ENCODE results near the gene NACC2. TPM values are rescaled to one million over a fixed set of nuclear protein-coding genes. Genes with fewer than 3 reads are reported as not detected.
A peak's percentile ranks its signal among the peaks of the same experiment; 100 is the strongest.
"Not testable (repeated sequence)": the region's sequence is repeated elsewhere in the genome, so short reads cannot be mapped to it uniquely, and the experiment has no call there.

The NACC2 gene
- total RNA-seq, 2 donors from 2014 or later: 7.8 to 9.7 TPM

DNA sequence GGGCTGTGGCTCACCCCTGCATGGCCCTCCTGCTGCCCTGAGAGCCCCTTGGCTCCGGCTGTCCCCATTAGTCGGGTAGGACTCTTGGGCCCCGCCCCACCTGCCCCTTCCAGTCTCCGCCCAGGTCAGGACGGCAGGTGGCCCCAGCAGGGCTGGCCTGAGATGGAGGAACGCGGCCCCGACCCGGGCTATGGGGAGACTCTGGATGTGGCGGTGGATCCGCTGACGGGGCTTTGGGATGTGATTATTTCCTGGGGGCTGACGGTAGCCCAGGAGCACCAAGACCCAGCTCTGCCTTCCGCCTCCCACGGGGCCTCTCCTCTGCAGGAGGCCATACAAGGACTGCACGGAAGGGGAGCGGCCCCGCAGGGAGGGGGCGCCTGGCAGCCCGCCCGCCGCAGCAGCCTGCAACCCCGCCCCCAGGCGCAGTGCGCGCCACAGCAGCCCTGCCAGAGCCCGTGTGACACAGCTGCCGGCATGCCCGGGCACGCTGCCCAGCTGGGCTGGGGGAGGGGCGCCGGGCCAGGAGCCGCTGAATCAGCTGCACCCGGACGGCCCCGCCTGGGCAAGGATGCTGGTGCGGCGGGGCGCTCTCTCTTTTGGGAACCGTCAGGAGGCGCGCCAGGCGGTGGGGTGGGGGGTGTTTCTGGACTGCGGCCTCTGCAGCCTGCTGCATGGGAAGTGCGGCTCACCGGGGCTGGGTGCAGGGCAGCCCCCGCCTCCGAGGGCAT lies 14.4 kb upstream of the NACC2 start:
- no peaks in the 10 kb centered on the region for H3K9me3 Mint-ChIP-seq
- H3K27me3 Mint-ChIP-seq: no peaks in the 10 kb centered on the region
- H3K4me3 Mint-ChIP-seq: peak overlapping the region; percentile 82
- peaks cover 12% of the 10 kb centered on the region for H3K36me3 Mint-ChIP-seq (ENCODE audit: low read depth)
- peaks cover 17% of the 10 kb centered on the region for H3K4me1 Mint-ChIP-seq
- peak; percentile 92 for ATAC-seq (replicated peaks)
- H3K27ac Mint-ChIP-seq: peak overlapping the region; percentile 85

DNA sequence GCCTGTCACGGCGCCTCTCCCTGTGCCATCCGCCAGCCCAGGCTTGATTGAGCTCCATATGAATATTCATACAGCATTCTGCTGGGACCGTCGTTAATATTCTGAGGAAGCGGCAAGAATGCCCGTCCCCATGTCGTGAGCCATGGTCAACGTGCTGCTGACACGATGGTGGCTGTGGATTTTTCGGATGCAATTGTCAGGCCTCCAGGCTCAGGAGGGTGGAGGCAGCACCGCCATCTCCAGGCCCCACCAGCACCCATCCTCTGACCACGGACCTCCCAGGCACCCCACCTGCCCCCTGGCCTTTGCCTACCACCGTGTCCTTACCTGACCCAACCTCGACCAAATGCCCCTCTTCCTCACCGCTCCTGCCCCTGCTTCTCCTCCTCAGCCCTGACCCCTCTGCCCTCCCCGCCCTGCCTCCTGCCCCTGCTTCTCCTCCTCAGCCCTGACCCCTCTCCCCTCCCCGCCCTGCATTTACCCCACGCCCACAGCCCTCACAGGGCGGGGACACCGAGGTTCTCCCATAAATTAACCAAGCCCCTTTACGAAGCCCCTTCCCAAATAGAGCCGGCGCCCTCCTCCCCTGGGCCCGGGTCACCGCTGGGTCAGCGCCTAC lies 13.7 kb upstream of the NACC2 start:
- H3K4me1 Mint-ChIP-seq: peaks cover 17% of the 10 kb centered on the region
- peak overlapping the region; percentile 82 for H3K4me3 Mint-ChIP-seq
- H3K27me3 Mint-ChIP-seq: no peaks in the 10 kb centered on the region
- ATAC-seq (replicated peaks): no peak
- peaks cover 12% of the 10 kb centered on the region for H3K36me3 Mint-ChIP-seq (ENCODE audit: low read depth)
- H3K9me3 Mint-ChIP-seq: no peaks in the 10 kb centered on the region
- H3K27ac Mint-ChIP-seq: peak overlapping the region; percentile 85

DNA sequence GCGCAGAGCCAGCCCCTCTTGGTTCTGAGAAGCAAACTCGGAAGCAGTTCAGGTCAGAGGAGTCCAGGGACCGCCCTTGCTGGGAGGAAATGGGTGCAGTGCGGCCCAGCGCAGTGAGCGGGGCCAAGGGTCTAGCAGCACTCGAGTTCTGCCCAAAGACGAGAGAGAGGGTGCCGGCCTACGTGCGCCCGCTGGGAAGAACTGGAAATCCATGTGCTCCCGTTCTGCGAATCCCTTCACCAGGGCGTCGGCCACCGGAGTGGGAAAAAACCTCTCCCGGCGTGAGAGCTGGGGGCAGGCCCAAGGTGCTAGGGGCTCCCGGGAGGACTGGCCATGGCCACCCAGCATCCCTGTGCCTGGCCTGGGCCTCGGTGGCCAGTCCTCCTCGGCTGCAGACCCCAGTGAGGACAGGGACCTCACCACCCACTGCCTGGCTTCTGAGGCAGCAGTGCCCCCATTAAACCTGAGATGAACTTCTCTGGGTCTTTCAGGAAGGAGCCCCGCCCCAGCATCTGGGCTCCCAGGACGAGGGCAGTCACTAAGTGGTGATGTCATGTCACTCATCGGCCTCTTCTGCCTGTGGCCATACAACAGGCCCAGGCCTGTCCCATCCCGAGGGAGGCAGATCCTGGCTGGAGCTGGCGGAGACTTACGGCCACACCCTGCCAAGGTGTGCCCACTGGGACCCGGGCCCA lies 13.0 kb upstream of the NACC2 start:
- Mint-ChIP-seq H3K9me3 (no peaks in the 10 kb centered on the region), H3K36me3 (ENCODE audit: low read depth) (peaks cover 6% of the 10 kb centered on the region), H3K4me1 (peaks cover 11% of the 10 kb centered on the region), H3K27ac (peak overlapping the region; percentile 85), H3K27me3 (no peaks in the 10 kb centered on the region), H3K4me3 (peak overlapping the region; percentile 82)
- ATAC-seq (replicated peaks): no peak

DNA sequence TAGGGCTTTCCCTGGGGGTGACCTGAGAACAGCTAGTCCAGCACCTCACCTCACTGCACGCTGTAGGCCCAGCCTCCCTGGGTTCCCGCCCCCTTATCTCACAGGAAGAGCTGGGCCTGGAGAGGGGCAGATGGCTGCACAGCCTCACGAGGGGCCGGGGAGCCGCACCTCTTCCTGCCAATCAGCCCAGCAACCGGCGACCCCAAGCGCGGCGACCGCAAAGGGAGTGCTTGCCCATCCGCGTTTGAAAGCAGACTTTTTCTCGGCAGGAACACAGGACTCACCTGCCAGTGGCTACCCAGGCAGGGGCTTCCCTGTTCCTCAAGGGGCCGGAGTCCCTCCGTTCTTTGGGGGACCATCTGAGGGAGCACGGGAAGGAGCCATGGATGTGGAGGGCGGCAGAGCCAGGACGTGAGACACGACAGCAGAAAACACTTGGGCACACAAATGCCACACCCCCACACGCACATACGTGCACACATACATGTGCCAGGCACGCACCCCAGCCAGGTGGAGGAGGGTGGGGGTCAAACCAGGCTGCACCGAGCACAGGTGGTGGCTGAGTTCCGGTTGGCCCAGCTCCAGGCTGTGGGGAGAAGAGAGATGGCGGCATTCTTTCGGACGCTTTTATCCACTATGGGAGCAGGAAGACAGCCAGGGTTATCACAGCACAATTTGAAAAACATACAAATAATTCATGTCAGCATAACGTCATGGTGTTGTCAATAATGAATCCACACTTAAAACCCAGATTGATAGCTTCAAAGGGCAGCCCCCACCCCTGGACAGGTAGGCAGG lies 12.3 kb upstream of the NACC2 start:
- H3K4me3 Mint-ChIP-seq: peak overlapping the region; percentile 82
- peaks cover 10% of the 10 kb centered on the region for H3K4me1 Mint-ChIP-seq
- no peaks in the 10 kb centered on the region for H3K27me3 Mint-ChIP-seq
- ATAC-seq (replicated peaks): peak; percentile 9
- H3K9me3 Mint-ChIP-seq: no peaks in the 10 kb centered on the region
- peaks cover 6% of the 10 kb centered on the region for H3K36me3 Mint-ChIP-seq (ENCODE audit: low read depth)
- peak overlapping the region; percentile 79 for H3K27ac Mint-ChIP-seq

DNA sequence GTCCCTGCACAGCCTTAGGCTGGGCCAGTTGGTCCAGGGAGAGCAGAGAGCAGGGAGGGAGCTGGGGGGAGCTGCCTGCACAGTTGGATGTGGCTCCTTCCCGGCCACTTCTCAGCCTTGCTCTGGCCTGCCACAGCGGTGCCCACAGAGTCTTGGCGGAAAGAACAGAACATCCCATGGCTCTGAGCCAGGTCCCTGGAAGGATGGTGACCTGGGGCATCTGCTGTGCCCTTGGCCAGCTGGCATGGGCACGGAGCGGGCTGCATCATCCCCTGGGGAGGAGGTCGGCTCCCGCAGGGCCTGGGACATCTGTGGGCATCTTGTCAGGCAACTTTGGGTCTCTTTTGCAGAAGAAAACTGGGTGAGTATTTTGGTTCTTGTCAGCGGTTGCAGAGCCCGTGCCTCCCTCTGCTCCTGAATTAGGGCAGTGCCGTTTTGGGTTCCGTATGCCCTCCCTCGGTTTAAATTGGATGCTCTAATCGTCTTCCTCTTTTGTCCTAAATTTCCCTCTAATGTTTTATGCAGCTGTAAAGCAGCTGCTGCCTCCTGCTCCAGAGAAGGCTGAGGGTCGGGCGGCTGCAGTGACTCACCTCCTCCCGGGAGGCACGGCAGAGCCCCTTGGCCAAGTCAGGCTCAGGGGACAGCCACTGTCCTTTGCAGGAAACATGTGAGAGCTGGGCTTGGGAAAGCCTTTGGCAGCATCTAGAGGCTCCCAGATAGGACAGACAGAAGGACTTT lies 10.5 kb upstream of the NACC2 start:
- Mint-ChIP-seq H3K4me3 (peak overlapping the region; percentile 82), H3K27ac (peak overlapping the region; percentile 30), H3K4me1 (peaks cover 10% of the 10 kb centered on the region), H3K9me3 (no peaks in the 10 kb centered on the region), H3K36me3 (ENCODE audit: low read depth) (no peaks in the 10 kb centered on the region), H3K27me3 (no peaks in the 10 kb centered on the region)
- ATAC-seq (replicated peaks): no peak

DNA sequence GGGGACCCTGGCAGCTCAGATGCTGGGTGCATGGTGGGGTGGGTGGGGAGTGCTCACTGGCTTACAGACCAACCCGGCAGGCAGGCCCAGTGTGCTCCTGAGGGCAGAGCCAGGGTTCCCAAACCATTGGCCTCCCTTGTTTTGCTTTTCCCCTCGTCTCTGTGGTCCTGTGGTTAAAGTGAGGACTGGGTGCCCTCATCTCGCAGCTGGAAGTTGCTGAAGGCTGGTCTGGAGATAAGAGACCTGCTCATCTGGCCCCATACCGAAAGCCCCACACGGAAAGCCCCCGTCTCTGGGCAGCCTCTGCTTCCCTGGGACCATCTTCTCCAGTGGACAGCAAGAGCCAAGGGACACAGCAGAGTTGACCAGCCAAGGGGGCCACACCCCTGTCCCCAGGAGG lies 9.8 kb upstream of the NACC2 start:
- H3K27ac Mint-ChIP-seq: no peak overlapping the region
- peaks cover 10% of the 10 kb centered on the region for H3K4me1 Mint-ChIP-seq
- no peaks in the 10 kb centered on the region for H3K9me3 Mint-ChIP-seq
- ATAC-seq (replicated peaks): no peak
- no peaks in the 10 kb centered on the region for H3K27me3 Mint-ChIP-seq
- H3K4me3 Mint-ChIP-seq: no peak overlapping the region
- no peaks in the 10 kb centered on the region for H3K36me3 Mint-ChIP-seq (ENCODE audit: low read depth)

DNA sequence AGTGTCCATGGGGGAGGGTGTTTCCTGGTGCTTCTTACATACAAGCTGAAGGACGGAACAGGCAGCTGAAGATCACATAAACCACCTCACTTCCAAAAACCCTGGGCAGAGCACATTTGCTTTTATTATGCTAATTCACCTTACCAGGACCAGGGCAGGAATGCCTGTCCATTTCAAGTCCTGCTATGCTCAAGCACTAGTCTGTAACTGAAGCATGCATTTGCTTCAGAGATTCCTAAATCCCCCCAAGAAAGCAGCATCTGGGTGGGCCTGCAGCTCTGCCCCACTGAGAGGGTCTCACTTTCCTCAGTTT lies 9.4 kb upstream of the NACC2 start:
- Mint-ChIP-seq H3K4me1 (peaks cover 10% of the 10 kb centered on the region), H3K27ac (no peak overlapping the region), H3K4me3 (no peak overlapping the region), H3K27me3 (no peaks in the 10 kb centered on the region), H3K36me3 (ENCODE audit: low read depth) (no peaks in the 10 kb centered on the region), H3K9me3 (no peaks in the 10 kb centered on the region)
- ATAC-seq (replicated peaks): no peak

DNA sequence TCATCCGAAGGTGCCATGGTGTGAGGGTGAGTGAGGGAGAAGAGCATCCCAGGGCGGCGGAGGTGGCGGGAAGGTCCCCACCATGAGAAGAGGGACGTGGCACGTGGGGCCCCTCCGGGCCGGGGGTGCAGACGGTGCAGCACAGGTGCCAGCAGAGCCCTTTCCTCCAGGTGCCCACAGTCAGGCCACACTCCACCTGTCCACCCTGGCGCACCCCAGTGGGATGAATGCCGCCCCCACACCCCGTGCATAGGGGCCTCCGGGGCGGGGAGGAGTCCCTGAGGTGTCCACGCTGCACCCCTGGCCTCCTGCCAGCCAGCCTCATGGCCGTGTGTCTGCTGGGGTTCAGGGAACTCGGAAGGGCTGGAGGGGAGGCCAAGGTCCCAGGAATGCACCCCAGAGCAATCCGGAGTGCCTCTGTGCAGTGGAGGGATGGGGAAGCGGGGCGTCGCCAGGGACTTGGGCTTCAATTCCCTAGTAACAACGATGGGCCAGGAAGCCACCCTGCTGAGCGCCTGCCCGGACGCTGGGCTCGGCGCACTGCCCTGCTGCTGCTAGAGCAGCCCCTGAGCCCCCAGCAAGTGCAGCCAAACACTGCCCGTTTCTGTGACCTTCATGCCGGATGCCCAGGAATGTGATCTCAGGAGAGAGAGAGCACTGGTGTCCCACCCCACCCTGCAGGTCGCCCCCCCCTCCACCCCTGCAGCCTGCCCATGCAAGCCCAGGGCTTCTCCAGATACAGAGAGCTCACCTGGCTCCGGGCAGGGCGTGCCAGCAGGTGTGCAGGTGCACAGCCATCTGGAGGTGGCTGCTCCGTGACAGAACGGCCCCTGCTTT lies 8.8 kb upstream of the NACC2 start:
- no peaks in the 10 kb centered on the region for H3K9me3 Mint-ChIP-seq
- H3K27ac Mint-ChIP-seq: no peak overlapping the region
- H3K36me3 Mint-ChIP-seq (ENCODE audit: low read depth): no peaks in the 10 kb centered on the region
- ATAC-seq (replicated peaks): no peak
- H3K27me3 Mint-ChIP-seq: no peaks in the 10 kb centered on the region
- no peak overlapping the region for H3K4me3 Mint-ChIP-seq
- H3K4me1 Mint-ChIP-seq: peaks cover 10% of the 10 kb centered on the region

DNA sequence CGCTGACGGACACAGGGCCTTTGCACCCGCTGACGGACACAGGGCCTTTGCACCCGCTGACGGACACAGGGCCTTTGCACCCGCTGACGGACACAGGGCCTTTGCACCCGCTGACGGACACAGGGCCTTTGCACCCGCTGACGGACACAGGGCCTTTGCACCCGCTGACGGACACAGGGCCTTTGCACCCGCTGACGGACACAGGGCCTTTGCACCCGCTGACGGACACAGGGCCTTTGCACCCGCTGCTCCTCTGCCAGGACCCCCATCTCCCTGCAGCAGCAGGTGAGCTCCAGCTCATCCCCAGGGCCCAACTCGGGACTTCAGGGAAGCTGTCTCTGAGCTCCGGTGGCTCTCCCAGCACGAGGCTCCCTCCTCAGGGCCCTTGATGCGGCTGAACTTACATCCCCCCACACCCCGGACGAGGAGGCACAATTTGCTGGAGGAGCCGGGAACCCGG lies 6.6 kb upstream of the NACC2 start:
- H3K36me3 Mint-ChIP-seq (ENCODE audit: low read depth); H3K9me3 Mint-ChIP-seq; H3K27ac Mint-ChIP-seq; H3K4me1 Mint-ChIP-seq; ATAC-seq (replicated peaks); H3K27me3 Mint-ChIP-seq; H3K4me3 Mint-ChIP-seq: not testable (repeated sequence)

DNA sequence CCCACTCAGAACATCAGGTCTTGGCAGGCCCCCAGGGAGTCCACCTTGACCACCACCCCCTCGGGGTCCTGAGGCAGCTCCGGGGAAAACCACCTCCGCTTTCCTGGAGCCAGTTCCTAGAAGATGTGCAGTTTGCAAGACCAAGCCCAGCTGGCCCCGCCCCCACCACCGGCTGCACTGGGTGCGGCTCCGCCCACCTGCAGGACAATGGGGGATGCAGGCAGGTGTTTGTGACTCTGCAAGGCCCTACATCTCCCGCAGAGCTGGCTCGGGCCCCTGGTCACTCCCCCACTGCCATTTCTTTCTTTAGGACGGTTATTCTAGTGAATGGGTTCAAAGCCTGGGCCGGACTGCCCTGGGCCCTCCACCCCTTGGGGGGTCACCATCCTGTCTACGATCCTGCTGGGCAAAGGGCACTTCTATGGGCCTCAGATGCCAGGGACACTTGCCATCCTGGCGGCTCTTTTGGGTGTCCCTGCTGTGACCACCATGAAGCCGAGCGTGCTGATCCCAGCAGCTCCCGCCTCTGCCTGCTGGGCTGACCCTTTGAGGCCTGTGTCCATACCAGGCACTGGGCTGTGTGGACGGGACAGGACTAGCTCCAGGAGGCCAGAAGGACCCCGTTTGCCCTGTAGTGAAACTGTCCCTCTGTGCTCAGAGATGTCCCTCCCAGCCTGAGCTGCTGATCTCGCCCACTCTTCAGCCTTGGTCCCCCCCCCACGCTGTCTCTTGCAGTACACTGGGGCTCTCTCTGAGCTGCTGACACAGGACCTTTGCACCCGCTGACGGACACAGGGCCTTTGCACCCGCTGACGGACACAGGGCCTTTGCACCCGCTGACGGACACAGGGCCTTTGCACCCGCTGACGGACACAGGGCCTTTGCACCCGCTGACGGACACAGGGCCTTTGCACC lies 5.9 kb upstream of the NACC2 start:
- no peaks in the 10 kb centered on the region for H3K36me3 Mint-ChIP-seq (ENCODE audit: low read depth)

DNA sequence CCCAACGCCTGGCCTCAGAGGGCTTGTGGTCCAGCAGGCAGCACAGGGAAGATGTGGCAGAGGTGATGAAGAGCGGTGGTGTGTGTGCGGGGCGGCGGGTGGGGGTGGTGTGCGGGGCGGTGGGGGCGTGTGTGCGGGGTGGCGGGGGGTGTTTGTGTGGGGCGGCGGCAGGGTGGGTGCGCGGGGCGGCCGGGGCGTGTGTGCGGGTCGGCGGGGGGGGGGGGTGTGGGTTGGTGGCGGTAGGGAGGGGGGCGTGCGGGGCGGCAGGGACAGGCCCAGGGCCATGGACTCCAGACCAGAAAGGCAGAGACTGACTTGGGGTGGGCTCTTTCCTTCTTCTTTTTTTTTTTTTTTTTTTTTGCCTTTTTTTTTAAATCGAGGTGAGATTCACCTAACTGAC lies 4.5 kb upstream of the NACC2 start:
- H3K36me3 Mint-ChIP-seq (ENCODE audit: low read depth): no peaks in the 10 kb centered on the region
- H3K4me3 Mint-ChIP-seq: peak overlapping the region; percentile 52
- H3K27ac Mint-ChIP-seq: no peak overlapping the region
- ATAC-seq (replicated peaks): no peak
- no peaks in the 10 kb centered on the region for H3K9me3 Mint-ChIP-seq
- peaks cover 4% of the 10 kb centered on the region for H3K4me1 Mint-ChIP-seq
- no peaks in the 10 kb centered on the region for H3K27me3 Mint-ChIP-seq

More for the DNA sequence above, 5.9 kb upstream of the NACC2 start:
- peaks cover 4% of the 10 kb centered on the region for H3K4me1 Mint-ChIP-seq
- H3K27ac Mint-ChIP-seq: no peak overlapping the region
- no peaks in the 10 kb centered on the region for H3K27me3 Mint-ChIP-seq
- H3K4me3 Mint-ChIP-seq: no peak overlapping the region
- no peak for ATAC-seq (replicated peaks)
- H3K9me3 Mint-ChIP-seq: no peaks in the 10 kb centered on the region

DNA sequence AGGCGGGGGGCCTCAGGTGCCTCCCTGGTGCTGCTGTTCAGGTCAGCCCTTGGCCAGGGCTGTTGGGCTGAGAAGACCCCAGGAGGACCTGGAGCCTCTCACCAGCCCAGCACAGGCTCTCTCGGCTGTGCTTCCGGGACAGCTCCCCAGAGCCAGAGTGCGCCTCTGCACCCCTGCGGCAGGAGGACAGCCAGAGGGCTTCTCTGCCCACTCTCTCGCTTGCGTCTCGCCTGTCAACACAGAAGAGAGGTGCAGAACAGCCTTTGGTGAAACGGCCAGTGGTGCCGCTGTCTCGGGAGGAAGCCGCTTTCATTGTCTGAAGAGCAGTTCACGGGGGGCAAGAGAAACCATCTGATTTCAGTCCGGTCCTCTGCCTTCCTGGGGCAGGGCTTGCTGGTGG lies 3.8 kb upstream of the NACC2 start:
- Mint-ChIP-seq H3K27ac (peak overlapping the region; percentile 61), H3K9me3 (no peaks in the 10 kb centered on the region), H3K4me1 (peaks cover 4% of the 10 kb centered on the region), H3K27me3 (no peaks in the 10 kb centered on the region), H3K36me3 (ENCODE audit: low read depth) (no peaks in the 10 kb centered on the region), H3K4me3 (peak overlapping the region; percentile 52)
- no peak for ATAC-seq (replicated peaks)
